GM19452 (cell line): ENCODE results near the gene TNS3.

Source experiments
- ATAC-seq: cut with Tn5 transposase; IDR thresholded peaks from one replicate; pipeline ENCODE4 v1.9.1; 2021; ENCODE audit not compliant: unreplicated experiment

TNS3 gene

GRCh38 chr7:47414342-47415317 is 167.3 kb downstream of the TNS3 start:
- no peak for ATAC-seq

- ATAC-seq: no peak
These were observed 168.2 kb downstream of the TNS3 start for GRCh38 chr7:47413526-47414341.

- no peak for ATAC-seq
These were observed 170.0 kb downstream of the TNS3 start for GRCh38 chr7:47411901-47412300.

- no peak for ATAC-seq
These were observed 170.5 kb downstream of the TNS3 start for GRCh38 chr7:47411281-47411869.

- no peak for ATAC-seq
These were observed 173.2 kb downstream of the TNS3 start for GRCh38 chr7:47408675-47409074.

DNA sequence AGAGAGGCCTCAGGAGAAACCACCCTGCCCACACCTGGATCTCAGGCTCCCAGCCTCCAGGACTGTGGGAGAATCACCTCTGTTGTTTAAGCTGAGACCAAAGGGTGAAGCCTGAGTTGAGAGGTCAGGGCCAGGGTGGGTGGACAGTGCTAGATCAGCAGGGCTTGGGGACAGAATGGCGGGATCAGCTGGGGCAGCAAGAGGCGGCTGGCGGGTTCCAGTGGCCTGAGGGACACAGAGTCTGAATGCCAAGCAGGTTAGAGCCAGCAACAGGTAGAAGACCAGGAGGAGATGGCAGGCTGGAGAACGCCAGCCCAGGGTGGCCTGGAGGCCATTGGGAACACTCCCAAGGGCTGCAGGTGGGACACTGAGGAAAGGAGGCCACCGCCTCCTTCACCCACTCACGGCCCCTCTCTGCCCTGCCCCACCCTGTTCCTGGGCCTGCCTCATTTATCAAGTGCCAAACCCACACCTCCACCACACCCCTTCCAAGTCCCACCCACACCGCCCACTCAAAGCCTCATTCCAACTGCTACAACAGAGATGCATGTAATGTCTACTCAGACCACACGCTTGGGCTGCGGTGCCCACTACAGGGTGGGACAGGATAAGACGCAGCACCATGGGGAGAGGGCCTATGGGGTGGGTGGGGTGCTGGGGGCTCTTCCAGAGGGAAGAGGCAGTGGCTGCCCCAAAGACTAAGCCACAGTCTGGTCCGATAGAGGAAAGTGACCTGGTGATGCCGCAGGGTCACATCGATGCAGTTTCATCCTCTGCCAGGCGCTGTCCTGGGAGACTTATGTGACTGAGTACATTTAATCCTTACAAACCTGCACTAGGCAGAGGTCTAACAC is 173.9 kb downstream of the TNS3 start:
- no peak for ATAC-seq

GRCh38 chr7:47407136-47407535 is 174.8 kb downstream of the TNS3 start:
- ATAC-seq: no peak

DNA sequence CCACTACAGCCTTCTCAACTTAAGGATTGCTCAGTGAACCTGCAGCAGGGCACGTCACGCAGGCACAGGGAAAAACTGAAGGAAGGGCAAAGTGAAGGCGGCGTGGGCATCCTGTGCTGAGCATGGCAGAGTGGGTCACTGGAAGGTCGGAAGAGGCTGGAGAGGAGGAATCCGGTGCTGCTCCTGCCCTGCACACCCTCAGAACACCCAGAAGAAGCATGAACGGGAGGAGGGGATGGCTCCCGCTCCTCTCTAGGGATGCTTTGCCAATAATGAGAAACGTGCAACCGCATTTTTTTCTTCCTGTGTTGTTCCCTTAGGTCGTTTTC is 175.1 kb downstream of the TNS3 start:
- no peak for ATAC-seq

DNA sequence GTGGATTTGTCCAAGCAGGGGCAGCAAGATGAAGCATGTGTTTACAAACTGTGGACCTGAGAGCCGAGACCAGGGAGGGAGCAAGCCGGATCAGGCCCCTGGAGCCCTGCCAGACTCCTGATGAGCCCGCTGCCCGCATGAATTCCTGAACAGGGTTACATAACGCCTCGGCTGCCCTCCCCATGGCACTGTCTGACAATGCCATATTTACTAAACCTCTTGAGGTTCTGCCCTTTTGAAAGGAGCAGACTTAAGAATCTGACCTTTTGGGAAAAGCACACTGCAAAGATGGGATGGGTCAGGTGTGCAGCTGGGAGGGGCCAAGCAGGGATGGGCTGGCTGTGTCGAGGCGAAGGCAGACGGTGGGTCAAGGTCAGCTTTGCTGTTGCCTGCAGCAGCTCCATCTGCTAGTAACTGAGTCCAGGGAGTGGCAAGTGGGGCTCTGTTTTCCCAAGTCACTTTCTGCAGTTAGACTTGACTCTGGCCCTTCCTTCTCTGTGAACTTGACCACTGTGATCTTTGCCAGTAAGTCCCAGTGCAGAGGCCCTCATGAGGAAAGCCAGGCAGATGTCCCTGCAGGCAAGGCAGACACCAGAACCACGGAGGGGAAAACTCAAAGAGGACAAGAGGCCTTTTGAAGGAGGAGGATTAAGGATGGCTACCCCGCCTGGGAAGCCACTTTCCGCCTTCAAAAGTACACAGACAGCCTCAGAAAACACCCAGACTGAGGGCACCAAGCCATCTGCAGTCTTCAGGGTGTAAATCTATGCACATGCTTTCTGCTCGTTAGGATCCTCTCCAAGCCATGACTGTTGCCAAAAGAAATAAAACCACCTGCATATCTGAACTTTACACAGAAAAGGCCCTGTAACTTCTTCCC is 175.8 kb downstream of the TNS3 start:
- ATAC-seq: no peak

DNA sequence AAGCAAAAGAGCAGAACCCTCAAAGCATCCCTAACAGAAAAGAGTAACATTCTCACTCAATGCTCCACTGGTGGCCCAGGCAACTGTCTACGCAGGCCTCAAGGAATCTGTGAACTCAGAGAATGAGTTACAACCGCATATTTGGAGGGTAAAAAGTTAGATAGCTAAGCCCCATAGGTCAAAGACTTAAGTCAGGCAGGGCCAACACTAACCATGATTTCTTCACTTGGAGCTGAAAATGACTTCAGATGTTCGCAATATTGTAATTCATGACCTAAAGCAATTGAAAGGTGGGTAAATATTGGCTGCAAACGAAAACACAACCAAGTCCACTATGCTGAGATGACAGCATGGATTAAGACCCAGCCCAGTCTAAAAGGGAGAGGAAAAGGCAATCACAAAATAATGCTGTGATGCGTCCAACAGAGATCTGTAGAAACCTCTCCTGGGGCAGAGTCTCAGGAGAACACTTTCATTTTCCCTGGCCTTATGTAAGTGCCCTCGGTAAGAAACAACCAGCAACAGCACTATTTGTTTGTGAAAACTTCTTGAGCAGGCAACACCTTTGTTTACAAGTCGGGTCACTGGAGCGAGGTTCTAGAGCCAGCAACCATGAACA is 176.5 kb downstream of the TNS3 start:
- ATAC-seq: no peak

- ATAC-seq: no peak
These were observed 177.9 kb downstream of the TNS3 start for GRCh38 chr7:47404010-47404409.

GRCh38 chr7:47402941-47403866 is 178.7 kb downstream of the TNS3 start:
- no peak for ATAC-seq

DNA sequence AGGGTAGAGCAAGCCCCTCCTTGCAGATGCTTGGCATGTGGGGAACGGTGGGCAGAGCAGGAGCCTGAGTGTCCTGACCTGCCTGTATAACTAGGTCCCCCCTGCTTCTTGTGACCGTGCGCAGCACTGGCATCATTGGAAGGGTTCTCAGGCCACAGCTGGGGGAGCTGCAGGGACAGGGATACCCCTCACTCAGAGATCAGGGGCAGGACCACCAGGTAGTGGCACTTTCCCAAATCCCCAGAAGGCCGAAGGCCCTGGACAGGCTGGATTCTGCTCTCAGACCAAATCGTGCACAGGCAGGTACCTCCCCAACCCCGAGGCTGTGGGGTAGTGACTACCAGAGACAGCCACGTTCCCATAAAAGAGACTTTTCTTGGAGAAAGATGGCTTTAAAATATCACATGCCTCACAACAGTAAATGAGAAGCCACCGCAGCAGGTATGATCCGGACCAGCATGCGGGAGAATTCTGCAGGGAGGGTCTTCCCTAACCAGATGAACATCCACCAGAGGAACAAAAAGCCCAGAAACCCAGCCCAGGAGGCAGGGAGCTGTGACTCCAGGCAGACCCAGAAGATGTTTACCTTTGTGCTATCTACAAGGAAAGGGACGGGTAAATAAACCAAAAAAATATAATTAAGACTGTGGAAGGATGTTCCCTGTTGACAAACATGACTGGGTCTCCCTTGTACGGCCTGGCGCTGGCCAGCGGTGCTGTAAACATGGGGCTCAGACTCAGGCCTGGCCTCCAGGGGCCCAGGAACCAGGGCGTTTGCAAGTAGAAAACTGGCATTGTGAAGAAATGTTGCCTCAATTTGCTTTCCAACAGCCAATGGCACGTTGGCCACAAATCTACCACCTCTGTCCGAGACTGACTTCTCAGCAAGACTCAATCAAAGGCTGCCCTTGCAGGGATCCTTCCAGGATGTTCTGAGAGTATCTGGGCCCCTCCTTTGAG is 180.0 kb downstream of the TNS3 start:
- ATAC-seq: no peak

- no peak for ATAC-seq
These were observed 181.1 kb downstream of the TNS3 start for GRCh38 chr7:47400741-47401206.

GRCh38 chr7:47400001-47400400 is 181.9 kb downstream of the TNS3 start:
- ATAC-seq: no peak

GRCh38 chr7:47394751-47395252 is 187.1 kb downstream of the TNS3 start:
- ATAC-seq: no peak

DNA sequence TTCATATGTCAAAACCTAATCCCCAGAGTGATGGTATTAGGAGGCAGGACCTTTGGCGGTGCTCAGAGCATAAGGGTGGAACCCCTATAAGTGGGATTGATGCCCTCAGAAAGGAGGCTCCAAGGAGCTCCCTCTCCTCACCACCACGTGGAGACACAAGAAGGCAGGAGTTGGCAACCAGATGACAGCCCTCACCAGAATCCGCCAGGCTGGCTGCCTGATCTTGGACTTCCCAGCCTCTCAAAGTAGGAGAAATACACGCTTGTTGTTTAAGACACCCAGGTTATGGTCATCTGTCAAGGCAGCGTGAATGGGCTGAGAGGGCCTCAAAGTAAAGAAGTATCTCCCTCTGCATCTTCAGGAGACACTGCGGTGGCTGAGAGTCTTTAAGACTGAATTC is 187.7 kb downstream of the TNS3 start:
- ATAC-seq: no peak
